HG03064 (cell line): ENCODE data around the gene VWA5B1.
"Not testable (repeated sequence)": the region's sequence is repeated elsewhere in the genome, so short reads cannot be mapped to it uniquely, and the experiment has no call there.

Experiments used
- ATAC-seq: cut with Tn5 transposase; IDR thresholded peaks from one replicate; pipeline ENCODE4 v1.9.1; 2021; ENCODE audit warnings: low read depth; ENCODE audit not compliant: unreplicated experiment

Gene VWA5B1

GRCh38 chr1:20290624-20291597 is at the start of gene VWA5B1:
Gene VWA5B1 (plus strand): TSS chr1:20290875. CDS start chr1:20310602, 19,727 bp downstream.
- ATAC-seq = no peak

- ATAC-seq = no peak
Measured at GRCh38 chr1:20242890-20243479, 47.7 kb upstream of the VWA5B1 start.

GRCh38 chr1:20248971-20249612 is 41.6 kb upstream of the VWA5B1 start:
- no peak for ATAC-seq

- no peak for ATAC-seq
Measured at GRCh38 chr1:20250340-20250989, 40.2 kb upstream of the VWA5B1 start.

- no peak for ATAC-seq
Measured at GRCh38 chr1:20252587-20252986, 38.1 kb upstream of the VWA5B1 start.

GRCh38 chr1:20255666-20256065 is 35.0 kb upstream of the VWA5B1 start:
- ATAC-seq = no peak

- ATAC-seq = no peak
Measured at GRCh38 chr1:20259646-20260045, 31.0 kb upstream of the VWA5B1 start.

- ATAC-seq = no peak
Measured at GRCh38 chr1:20261095-20261494, 29.6 kb upstream of the VWA5B1 start.

- no peak for ATAC-seq
Measured at GRCh38 chr1:20262810-20263534, 27.7 kb upstream of the VWA5B1 start.

- no peak for ATAC-seq
Measured at GRCh38 chr1:20265250-20265649, 25.4 kb upstream of the VWA5B1 start.

- ATAC-seq = no peak
Measured at GRCh38 chr1:20266141-20266540, 24.5 kb upstream of the VWA5B1 start.

- no peak for ATAC-seq
Measured at GRCh38 chr1:20266642-20267041, 24.0 kb upstream of the VWA5B1 start.

- ATAC-seq = no peak
Measured at GRCh38 chr1:20271498-20272400, 18.9 kb upstream of the VWA5B1 start.

GRCh38 chr1:20273716-20274115 is 17.0 kb upstream of the VWA5B1 start:
- ATAC-seq = not testable (repeated sequence)

- no peak for ATAC-seq
Measured at GRCh38 chr1:20275319-20275925, 15.3 kb upstream of the VWA5B1 start.

- ATAC-seq = no peak
Measured at GRCh38 chr1:20276485-20277159, 14.1 kb upstream of the VWA5B1 start.

GRCh38 chr1:20278692-20279130 is 12.0 kb upstream of the VWA5B1 start:
- no peak for ATAC-seq

- ATAC-seq = no peak
Measured at GRCh38 chr1:20279509-20279908, 11.2 kb upstream of the VWA5B1 start.
